ENCODE measurements around the gene KAT8. TPM values are rescaled to one million over a fixed set of nuclear protein-coding genes. Genes with fewer than 3 reads are reported as not detected.

KAT8 gene
- total RNA-seq, 2 donors from 2014 or later = 55.7 to 66.4 TPM

DNA sequence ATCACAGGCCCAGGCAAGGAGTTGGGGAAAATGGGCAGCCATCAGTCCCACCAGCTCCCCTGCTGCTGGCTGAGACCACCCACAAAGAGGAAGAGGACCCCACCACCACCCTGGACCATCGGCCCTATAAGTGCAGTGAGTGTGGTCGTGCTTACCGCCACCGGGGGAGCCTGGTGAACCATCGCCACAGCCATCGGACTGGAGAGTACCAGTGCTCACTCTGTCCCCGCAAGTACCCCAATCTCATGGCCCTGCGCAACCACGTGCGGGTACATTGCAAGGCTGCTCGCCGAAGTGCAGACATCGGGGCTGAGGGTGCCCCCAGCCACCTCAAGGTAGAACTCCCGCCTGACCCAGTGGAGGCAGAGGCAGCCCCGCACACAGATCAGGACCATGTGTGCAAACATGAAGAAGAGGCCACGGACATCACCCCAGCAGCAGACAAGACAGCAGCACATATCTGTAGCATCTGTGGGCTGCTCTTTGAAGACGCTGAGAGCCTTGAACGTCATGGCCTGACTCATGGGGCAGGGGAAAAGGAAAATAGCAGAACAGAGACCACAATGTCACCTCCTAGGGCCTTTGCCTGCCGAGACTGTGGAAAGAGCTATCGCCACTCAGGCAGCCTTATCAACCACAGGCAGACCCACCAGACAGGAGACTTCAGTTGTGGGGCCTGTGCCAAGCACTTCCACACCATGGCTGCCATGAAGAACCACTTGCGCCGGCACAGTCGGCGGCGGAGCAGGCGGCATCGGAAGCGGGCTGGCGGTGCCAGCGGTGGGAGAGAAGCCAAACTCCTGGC, 39.7 kb upstream of the KAT8 start:
- intact Hi-C loops (cut with DNase I) = loop anchor here (10.0 kb wide), 1 partner anchor 67 kb away; no protein-coding TSS in a partner anchor
- Histone ChIP-seq H3K4me3 (no peak overlapping the region), H3K36me3 (replicated peaks in 1 of 2; ENCODE audit: insufficient read depth in 1 of 2, low read depth in 2 of 2) (peaks cover 8 to 33% of the 10 kb centered on the region in 2 donors), H3K27me3 (no peaks in the 10 kb centered on the region), H3K4me1 (peaks cover 13% of the 10 kb centered on the region), H3K9me3 (no peaks in the 10 kb centered on the region), H3K27ac (no peak overlapping the region)
- ATAC-seq (no peak), DNase-seq (no peak)
- TF ChIP-seq POLR2A (IDR thresholded peaks at IDR 0.05) = no peak
- TF ChIP-seq, protein P1, sequence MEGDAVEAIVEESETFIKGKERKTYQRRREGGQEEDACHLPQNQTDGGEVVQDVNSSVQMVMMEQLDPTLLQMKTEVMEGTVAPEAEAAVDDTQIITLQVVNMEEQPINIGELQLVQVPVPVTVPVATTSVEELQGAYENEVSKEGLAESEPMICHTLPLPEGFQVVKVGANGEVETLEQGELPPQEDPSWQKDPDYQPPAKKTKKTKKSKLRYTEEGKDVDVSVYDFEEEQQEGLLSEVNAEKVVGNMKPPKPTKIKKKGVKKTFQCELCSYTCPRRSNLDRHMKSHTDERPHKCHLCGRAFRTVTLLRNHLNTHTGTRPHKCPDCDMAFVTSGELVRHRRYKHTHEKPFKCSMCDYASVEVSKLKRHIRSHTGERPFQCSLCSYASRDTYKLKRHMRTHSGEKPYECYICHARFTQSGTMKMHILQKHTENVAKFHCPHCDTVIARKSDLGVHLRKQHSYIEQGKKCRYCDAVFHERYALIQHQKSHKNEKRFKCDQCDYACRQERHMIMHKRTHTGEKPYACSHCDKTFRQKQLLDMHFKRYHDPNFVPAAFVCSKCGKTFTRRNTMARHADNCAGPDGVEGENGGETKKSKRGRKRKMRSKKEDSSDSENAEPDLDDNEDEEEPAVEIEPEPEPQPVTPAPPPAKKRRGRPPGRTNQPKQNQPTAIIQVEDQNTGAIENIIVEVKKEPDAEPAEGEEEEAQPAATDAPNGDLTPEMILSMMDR (IDR thresholded peaks at IDR 0.05) = no peak
- 93 to 94% methylated on average over 12 to 26 of the region's 30 CpGs for WGBS, 2 donors

DNA sequence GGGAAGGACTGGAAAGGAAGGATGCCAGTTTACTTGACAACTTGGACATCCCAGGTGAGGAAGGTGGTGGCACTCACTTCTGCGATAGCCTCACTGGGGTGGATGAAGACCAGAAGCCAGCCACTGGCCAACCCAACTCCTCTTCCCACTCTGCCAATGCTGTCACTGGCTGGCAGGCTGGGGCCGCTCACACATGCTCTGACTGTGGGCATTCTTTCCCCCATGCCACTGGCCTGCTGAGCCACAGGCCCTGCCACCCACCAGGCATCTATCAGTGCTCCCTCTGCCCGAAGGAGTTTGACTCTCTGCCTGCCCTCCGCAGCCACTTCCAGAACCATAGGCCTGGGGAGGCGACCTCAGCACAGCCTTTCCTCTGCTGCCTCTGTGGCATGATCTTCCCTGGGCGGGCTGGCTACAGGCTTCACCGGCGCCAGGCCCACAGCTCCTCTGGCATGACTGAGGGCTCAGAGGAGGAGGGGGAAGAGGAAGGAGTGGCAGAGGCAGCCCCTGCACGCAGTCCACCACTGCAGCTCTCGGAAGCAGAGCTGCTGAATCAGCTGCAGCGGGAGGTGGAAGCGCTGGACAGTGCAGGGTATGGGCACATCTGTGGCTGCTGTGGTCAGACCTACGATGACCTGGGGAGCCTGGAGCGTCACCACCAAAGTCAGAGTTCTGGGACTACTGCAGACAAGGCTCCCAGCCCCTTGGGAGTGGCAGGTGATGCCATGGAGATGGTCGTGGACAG, 38.7 kb upstream of the KAT8 start:
- 91 to 95% methylated on average over 11 to 15 of the region's 15 CpGs for WGBS, 2 donors
- intact Hi-C loops (cut with DNase I) = loop anchor here (10.0 kb wide), 1 partner anchor 66 kb away; no protein-coding TSS in a partner anchor
- peaks cover 11% of the 10 kb centered on the region for H3K4me1 ChIP-seq

DNA sequence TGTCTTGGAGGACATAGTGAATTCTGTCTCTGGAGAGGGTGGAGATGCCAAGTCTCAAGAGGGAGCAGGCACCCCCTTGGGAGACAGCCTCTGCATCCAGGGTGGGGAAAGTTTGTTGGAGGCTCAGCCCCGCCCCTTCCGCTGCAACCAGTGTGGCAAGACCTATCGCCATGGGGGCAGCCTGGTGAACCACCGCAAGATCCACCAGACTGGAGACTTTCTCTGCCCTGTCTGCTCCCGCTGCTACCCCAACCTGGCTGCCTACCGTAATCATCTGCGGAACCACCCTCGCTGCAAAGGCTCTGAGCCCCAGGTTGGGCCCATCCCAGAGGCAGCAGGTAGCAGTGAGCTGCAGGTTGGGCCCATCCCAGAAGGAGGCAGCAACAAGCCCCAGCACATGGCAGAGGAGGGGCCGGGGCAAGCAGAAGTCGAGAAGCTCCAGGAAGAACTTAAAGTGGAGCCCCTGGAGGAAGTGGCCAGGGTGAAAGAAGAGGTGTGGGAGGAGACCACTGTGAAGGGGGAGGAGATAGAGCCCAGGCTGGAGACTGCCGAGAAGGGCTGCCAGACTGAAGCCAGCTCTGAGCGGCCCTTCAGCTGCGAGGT, 38.0 kb upstream of the KAT8 start:
- ATAC-seq = no peak
- Histone ChIP-seq H3K4me1 (peaks cover 11% of the 10 kb centered on the region), H3K36me3 (replicated peaks in 1 of 2; ENCODE audit: insufficient read depth in 1 of 2, low read depth in 2 of 2) (peaks cover 8 to 33% of the 10 kb centered on the region in 2 donors), H3K27ac (no peak overlapping the region), H3K9me3 (no peaks in the 10 kb centered on the region), H3K4me3 (no peak overlapping the region), H3K27me3 (no peaks in the 10 kb centered on the region)
- no peak for DNase-seq
- 77 to 90% methylated on average over 10 to 13 of the region's 13 CpGs for WGBS, 2 donors
- intact Hi-C loops (cut with DNase I) = loop anchor here (10.0 kb wide), 1 partner anchor 65 kb away; no protein-coding TSS in a partner anchor
- no peak for TF ChIP-seq POLR2A (IDR thresholded peaks at IDR 0.05)
- TF ChIP-seq, protein P1 (IDR thresholded peaks at IDR 0.05) = no peak

More for the DNA sequence above, 38.7 kb upstream of the KAT8 start:
- H3K36me3 ChIP-seq (replicated peaks in 1 of 2; ENCODE audit: insufficient read depth in 1 of 2, low read depth in 2 of 2) = peaks cover 8 to 33% of the 10 kb centered on the region in 2 donors
- no peak for ATAC-seq
- no peaks in the 10 kb centered on the region for H3K9me3 ChIP-seq
- DNase-seq = no peak
- H3K4me3 ChIP-seq = no peak overlapping the region
- no peak for TF ChIP-seq POLR2A (IDR thresholded peaks at IDR 0.05)
- TF ChIP-seq, protein P1 (IDR thresholded peaks at IDR 0.05) = no peak
- H3K27me3 ChIP-seq = no peaks in the 10 kb centered on the region
- H3K27ac ChIP-seq = no peak overlapping the region

DNA sequence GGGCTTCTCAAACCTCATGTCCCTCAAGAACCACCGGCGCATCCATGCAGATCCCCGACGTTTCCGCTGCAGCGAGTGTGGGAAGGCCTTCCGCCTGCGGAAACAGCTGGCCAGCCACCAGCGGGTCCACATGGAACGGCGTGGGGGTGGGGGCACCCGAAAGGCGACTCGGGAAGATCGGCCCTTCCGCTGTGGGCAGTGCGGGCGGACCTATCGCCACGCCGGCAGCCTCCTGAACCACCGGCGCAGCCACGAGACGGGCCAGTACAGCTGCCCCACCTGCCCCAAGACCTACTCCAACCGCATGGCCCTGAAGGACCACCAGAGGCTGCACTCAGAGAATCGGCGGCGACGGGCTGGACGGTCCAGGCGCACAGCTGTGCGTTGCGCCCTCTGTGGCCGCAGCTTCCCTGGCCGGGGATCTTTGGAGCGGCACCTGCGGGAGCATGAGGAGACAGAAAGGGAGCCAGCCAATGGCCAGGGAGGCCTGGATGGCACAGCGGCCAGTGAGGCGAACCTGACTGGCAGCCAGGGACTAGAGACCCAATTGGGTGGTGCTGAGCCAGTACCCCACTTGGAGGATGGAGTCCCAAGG, 37.3 kb upstream of the KAT8 start:
- ATAC-seq = no peak
- no peak overlapping the region for H3K4me3 ChIP-seq
- TF ChIP-seq, protein P1 (IDR thresholded peaks at IDR 0.05) = no peak
- TF ChIP-seq POLR2A (IDR thresholded peaks at IDR 0.05) = no peak
- 96 to 100% methylated on average over 4 to 40 of the region's 40 CpGs for WGBS, 2 donors
- DNase-seq = no peak
- no peaks in the 10 kb centered on the region for H3K27me3 ChIP-seq
- no peaks in the 10 kb centered on the region for H3K9me3 ChIP-seq
- H3K4me1 ChIP-seq = peaks cover 7% of the 10 kb centered on the region
- intact Hi-C loops (cut with DNase I) = no loop called here
- peaks cover 8 to 33% of the 10 kb centered on the region in 2 donors for H3K36me3 ChIP-seq (replicated peaks in 1 of 2; ENCODE audit: insufficient read depth in 1 of 2, low read depth in 2 of 2)
- no peak overlapping the region for H3K27ac ChIP-seq

Measured in body of pancreas (tissue), 4 donors.